ENCODE data around the gene KCNIP3.

The KCNIP3 gene

DNA sequence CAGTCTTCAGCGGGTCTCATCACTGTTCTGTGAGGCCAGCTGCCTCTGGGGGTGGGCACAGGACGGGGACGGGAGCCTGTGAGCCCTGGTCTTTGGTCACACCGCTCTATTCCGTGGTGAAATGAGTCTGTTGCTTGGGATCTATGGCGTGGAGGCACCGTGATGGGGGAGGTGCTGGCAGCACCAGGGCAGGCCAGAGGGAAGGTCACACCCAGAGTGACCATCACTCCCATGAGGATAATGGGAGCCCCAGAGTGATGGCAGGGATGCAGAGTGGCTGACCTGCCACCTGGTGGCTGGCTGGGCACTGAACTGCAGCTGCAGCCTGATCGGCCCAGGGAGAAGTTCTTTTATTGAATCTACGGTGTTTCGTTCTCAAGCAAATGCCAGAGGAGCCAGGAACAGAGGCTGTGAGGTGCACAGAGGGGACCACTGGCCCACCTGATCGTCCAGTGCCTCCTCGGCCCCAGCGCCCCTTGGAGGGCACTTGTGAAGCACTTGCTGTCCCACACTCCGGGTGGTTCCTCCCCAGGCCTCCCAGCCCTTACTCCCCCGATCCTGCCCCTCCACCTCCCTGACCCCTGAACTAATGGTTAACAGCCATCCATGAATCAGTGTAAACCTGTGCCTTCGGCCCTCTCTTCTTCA is 17.9 kb downstream of the KCNIP3 start:
- DNase-seq = no peak

DNA sequence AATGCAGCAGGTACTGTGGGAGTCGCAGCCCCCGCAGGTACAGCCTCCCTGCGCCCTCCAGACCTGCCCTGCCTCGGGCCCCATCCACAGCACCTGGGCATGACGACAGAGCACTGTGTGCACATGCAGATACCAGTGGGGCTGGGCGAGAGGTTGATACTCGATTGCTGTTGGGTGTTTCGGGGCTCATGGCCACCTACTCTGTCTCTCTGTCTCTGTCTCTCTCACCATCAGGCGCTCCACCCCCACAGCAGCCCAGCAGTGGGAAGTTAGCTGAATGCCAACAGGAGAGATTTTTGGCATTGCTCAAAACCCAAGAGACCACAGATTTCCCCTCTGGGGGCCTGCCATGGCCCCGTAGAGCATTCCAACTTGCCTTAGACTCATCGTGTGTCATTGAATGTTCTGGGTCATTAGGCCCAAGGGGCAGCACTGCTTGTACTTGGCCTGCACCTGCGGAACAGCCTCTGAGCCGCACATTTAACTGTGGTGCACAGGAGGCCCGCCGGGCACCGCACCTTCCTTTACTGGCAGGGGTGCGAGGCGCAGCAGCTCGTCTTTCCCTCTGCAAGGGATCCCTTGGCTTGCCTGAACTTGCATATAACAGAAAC is 18.8 kb downstream of the KCNIP3 start:
- no peak for DNase-seq

DNA sequence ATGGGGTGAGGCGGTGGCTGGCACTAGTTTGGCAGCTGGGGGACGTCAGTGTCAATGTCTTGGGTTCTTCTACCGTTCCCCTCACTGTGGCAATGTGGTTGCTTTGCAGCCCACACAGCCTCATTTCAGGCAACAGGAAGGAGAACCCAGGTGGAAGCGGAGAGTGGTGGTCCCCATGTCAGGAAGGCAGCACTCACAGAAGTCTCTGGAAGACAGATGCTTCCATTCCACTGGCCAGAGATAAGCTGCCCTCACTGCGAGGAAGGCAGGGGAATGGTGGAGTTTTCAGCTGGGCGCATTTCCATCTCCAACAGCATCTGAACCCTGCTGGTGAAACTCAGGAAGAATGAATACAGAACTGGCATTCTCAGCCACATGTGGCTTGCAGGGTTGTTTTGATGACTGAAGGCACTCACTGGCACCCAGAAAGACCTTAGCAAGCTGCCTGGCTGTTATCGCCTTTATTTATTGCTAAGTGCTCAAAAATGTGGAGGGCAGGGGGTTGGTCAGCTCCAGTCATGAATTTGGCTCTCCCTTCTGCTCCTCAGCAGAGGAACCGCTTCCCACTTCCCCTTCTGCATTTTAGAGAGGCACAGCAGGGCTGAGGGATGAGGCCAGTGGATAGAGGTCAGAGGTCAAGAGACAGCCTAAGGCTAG is 19.4 kb downstream of the KCNIP3 start:
- no peak for DNase-seq

DNA sequence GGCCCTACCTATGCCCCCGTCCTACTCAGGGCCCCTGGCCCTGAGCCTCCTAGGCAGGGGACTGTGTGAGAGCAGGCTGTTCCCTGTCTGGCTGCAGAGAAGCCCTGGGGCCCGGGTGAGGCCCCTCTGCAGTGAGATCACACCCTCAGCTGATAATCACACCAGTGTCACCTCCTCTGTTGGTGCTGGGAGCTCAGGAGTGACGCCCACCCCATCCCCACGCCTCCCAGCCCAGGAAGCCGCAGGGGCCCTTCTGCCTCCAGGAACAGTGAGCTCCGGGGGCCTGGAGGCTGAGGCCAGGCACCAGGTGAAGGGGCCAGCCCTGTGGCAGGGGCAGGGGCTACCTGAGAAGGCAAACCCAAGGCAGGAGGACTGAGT is 20.0 kb downstream of the KCNIP3 start:
- no peak for DNase-seq

DNA sequence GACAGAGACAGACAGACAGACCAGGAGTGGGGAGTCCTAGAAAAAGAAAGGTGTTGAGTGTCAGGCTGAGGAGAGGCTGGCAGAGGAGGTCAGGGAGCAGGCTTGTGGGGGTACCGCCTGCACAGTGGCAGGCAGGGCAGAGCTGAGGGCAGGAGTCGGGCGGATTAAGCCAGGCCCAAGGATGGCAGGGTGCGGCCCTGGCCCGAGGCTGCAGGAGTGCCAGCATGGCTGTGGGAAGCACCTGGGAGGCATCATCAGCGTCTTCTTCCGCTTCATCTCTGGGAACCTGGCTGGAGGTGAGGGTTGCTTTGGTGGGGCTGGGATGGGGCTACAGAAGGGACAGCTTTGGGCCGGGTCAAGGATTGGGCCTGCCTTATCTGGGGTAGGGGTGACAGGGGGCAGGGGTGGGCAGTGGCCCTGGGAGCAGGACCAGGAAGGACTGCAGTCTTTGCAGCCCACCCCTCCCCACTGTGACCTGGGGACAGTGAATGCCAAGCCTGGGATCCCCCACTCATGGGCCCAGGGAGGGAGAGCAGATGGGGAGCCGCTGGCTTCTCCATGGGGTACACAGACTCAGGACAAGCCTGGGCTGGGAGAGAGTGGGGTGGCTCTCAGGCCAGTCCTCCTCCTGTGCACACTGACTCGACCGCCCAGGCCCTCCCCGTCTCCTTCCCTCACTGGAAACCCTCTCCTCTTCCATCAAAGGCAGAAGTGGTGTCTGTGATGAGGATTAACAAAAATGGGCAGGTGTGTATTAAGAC is 20.7 kb downstream of the KCNIP3 start:
- DNase-seq = no peak

DNA sequence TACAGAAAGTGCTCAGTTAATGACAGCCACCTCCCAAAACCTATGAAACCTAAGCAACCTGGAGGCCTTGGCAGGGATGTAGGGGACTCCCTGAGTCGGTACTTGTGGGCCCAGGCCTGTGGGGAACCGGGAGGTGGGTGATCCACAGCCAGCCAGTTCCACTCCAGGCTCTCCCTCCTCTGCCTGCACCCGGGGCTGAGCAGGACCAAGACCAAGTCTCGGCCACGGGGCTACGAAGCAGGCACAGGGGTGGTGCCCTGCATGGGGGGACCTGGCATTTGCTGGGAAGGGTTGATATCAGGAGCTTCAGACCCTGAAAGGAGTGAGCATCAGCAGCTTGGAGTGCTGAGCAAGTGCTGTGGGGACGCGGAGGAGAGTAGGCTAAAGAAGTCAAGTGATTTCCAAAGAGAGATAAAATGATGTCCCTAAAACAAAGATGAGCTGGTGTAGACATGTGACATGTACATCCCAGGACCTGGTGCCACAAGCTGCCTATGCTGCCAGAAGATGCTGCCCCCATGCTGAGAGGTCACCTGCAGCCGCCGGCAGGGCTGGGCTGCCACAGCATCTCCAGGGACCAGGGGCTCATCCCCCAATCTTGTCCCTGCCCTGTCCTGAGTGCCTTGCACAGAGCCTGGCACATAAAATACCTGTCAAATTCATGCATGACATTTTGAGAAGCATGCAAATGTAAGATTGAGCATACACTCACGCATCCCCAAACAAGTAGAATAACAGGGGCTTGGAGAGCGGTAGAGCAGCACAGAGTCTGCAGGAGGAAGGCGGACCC is 21.5 kb downstream of the KCNIP3 start:
- no peak for DNase-seq

DNA sequence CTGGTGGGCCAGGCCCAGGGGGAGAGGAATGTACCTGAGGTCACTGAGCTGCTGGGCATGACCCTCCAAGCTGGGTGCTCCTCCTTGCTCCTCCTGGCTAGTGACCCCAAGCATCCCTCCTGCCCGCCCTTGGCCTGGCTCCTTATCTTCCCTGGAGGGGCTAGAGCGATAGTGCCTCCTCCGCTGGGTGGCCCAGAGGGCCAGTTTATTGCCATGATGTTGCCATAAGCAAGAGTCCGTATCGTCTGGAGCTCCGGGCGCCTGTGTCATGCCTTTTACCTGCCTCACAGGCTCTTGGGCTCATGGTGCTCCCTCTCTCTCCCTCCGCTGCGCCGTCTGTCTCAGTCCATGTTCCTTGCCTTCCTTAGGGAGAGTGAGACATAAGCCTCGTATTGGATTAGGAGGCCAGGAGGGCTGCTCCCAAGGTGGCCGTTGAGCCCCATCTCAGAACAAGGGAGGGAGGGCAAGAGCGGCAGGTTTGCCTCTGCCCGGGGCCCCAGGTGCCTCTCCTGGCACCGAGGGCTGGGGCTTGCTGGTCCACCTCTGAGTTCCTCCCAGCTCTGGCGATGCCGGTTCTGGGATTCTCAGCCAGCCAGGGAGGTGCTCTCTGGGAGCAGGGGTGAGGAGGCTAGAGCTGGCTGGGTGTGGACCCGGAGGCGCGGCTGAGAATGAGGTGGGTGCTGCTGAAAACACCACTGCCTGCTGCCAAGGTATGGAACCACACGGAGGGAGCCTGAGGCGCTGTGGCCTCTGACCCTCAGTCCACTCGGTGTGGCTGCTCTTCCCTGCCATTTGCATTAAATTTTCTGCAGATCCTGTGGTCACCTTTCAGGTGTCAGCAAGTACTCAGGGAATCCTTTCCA is 22.6 kb downstream of the KCNIP3 start:
- DNase-seq = no peak

DNA sequence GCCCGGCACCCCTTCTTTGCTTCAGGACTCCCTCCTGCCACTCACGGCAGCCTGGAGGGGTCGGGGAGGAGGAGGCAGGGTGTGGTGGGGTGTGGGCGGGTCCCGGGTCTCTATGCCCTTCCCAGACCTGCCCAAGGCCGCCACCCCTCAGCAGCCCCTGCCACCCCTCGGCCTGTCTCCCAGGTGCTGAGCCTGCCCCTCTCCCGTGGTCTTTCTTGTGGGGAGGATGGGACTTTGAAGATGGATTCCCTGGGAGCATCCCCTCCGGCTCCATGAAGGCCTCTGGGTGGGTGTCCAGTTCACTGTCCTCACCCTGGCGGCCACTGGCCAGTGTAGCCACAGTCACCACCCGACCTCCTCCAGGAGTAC is 23.2 kb downstream of the KCNIP3 start:
- no peak for DNase-seq

DNA sequence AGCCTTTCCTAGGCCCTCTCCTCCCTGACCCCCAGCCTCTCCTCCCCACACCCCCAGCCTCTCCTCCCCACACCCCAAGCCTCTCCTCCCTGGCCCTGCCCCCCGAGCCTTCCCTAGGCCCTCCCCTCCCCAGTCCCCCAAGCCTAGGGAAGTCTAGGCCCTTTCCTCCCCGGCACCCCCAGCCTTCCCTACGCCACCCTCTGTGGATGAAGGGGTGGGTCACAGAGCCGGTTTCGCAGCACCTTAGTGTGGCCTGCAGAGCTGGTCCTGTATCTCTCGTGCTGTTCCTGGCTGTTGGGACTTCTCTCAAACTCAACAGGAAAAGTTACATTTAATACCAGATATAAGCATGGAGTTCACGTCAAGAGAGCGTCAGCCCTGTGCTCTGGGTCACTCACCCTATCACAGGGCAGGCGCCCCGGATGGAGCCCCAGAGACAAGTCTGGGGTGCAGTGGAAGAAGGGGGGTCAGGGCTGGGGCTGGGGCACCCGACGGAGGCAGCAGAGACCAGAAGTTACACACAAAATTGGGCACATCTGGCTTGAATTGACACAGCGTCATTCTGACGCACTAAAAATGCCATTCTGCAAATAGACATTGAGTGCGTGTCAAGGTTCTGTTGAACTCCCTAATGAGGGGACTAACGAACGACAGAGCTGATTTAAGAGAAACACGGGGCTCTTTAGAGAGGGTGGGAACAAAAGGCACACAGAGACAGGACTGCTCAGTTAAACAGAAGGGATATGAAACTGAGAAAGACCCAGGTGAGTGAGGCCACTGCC is 24.0 kb downstream of the KCNIP3 start:
- DNase-seq = no peak

DNA sequence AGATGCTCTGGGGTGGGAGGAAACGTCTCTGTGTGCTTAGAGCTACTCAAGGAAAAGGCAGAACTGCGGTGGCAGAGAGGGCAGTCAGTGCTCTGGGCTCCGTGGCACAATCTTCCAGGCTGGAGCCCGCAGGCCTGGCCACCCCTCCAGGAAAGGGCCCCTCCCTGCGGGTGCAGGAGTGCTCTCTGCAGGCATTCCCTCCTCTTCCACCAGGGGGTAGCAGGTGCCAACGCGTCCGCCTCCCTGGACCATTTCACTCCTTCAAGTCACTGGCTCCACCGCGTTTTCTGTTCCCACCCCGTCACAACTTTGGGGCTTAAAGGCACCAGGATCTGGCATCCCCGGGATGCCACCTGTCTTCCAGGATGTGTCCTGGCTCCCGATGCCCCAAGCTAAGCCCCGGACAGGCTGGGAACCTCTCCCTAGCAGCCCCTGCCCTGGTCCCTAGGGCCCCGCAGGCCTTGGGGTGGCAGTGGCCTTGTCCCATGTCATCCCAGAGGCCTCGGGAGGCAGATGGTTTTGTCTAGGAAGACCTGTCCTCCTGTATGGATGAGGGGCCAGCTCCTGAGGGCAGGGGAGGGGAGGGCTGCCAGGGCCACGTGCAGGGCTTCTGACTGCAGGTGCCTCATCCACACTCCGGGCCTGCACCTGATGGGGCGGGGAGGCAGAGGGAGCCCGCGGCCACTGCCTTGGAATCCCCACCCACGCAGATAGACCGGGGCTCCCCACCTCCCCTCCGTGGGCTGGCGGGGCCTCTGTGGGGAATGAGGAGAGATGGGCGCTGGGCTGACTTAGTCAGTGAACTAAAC is 26.4 kb downstream of the KCNIP3 start:
- DNase-seq = no peak

DNA sequence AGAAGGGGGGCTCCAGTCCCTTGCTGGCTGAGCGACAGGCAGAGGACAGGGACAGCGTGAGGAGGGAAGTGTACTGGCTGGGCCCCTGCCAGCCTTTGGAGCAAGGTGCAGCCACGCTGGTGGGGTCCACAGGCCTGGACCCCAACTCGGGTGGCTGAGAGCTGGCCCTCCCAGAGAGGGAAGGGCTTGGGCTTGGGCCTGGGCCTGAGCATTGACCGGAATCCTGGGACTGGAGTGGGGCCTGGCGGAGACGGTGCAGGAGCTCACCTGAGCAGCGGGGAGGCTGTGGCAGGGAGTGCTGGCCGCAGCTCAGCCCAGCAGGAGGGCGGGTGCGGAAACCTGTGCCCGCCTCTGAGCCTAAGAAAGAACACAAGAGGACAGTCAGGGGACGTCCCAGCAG is 27.9 kb downstream of the KCNIP3 start:
- no peak for DNase-seq

DNA sequence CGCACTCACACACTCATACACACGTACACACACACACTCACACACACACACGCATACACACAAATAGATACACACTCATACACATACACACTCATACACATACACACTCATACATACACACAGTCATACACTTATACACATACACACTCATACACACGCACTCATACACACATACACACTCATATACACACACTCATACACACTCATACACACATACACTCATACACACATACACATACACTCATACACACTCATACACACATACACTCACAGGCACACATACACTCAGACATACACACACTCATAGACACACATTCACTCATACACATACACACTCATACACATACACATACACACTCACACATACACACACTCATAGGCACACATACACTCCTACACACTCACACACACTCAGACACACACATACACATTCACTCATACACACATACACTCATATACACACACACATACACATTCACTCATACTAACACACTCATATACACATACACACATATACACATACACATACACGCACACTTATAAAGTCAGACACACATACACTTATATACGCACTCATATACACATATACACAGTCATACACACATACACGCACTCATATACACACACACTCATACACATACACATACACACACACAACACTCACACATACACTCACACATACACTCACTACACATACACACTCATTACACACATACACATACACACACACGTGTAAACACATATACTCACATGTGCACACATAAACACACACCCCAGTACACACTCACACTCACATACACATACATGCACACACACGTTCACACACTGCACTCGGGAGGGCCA is 28.7 kb downstream of the KCNIP3 start:
- no peak for DNase-seq

DNA sequence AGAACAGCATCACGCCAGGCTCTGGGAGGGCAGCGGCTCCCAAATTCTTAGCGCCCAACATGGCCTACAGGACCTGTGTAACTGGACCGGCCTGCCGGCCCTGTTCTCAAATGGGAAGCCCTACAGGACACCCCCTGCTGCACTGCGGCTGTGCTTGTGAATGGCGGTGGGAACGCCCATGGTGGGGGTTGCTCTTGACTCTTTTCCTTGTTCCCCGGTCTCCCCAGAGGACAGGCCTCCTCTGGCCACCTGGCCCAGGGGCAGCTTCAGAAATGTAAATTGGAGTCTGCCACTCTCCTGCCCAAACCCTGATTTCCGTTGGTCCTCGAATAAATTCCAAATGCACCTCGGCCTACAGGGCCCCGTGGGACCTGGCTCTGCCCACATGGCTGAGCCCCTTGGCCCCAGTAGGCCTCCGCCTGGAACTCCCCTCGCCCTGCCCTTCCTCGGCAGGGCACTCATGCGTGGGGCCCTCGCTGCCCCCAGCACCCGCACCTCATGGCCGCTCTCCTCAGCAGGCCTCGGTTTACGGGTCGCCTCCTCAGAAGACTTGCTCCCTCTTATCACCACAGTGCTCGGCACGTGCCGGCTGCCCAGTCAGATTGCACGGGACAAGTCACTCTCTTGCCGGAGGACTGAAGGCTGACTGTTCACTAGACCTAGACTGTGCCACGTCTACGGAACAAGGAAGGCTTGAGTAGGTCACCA is 29.4 kb downstream of the KCNIP3 start:
- no peak for DNase-seq

DNA sequence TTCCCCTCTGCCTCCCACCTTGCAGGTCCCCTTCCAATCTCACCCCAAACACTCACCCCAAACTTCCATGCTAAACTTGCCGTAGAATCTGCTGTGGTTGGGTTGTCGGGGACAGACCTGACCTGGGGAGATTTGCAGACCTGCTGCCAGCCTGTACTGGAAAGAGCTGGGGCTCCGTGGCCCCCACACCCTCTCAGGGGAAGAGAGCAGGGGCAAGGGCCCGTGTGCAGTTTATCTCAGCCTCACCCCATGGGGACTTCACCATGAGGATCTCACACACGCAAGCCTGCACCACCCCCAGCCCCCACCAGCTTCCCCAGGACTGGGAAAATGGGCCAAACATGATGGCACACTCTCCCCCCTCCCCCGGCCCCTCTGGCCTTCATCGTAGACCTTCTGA is 30.7 kb downstream of the KCNIP3 start:
- no peak for DNase-seq

DNA sequence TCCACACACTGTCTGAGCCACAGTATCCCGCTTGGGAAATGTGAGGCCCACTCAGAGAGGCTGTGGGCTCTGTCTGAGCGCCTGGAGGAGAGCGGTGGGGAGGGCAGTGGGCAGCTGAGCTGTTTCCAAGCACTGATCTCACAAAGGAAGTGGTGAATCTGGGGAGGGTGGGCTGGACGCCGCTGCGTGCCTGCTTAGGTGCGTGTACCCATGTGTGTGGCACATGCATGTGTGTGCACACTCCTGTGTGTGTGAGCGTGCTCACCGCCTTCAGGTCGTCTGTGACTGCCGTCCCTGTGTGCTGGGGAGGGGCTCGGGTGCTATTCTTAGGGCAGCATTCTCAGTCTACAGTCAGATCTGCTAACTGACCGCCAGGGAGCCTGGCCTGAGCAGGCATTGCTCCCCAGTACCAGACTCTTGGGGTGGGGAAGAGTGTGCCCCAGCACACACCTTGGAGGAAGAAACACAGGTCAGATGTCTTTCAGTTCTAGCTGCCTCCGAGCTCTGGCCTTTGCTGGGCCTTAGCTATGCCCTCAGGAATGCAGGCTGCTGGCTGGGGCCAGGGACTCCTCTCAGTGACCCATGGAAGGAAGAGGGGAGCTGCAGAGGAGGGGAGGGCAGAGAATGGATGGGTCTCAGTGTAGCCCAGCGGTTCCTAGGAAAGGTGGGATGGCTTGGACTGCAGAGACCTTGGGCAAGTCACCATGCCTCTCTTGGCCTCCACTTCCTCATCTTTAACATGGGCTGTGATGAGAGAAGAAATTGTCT is 31.4 kb downstream of the KCNIP3 start:
- no peak for DNase-seq

DNA sequence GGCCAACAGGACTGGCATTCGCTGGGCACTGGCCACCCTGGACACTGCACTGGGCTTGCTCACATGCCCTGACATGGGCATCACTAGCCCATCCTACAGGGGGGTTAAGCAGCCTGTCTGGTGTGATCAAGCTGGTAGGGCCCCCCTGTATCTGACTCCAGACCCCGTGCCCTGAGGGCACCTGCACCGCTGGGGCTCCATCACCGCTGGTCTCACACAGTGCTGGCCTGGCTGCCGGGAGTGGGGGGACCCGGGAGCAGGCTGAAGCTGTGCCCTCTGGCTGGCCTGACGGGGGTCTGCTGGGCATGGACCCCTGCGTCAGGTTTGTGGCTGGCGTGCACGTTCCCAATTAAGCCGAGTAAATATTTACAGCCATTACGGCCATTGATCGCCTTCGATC is 32.3 kb downstream of the KCNIP3 start:
- DNase-seq = no peak

DNA sequence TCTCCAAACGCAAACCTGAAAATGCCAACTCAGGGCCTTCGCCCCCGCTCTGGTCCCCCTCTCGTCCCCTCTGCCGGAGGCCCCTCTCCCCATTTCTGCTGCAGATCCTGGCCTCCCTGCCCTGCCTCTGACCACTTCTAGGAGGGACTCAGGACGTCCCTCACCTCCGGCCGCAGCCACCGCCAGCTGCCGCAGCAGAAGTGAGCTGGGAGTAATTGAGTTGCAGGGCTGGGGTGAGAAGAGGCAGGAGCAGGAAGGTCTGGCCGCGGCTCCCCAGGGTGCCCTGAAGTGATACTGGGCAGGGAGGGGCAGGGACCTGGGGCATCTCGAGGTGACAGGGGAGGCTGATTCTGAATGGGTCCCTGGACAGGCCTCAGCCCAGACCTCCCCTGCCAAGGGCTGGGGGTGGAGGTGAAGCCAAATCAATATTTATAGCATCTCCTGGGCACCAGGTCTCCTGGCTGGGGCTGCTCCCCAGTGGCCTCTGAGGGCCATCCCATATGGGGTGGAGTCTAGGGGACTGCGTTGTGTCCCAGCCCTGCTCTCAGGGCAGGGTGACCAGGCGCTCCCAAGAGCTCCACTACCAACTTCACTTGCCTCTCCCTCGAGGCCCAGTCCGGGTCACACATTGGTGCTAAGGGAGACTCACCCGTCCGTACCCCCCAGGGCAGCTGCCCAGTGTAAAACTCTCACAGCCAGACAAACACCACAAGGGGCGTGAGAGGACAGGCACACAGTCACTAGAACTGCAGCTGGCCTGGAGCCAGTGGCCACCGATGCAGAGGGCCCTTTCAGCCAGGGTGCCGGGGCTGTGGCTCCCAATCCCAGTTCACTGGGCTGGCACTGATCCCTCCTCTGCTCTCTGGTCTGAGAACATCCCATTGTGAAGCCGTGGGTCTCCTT is 33.0 kb downstream of the KCNIP3 start:
- no peak for DNase-seq
